A549 (cell line): ENCODE measurements around the gene KIAA1671. TPM values are rescaled to one million over a fixed set of nuclear protein-coding genes. Genes with fewer than 3 reads are reported as not detected.

Source experiments
- ATAC-seq, 2 experiments: fragments of 200-7000 bp in 1 of 2; fragments of >200 bp in 1 of 2; cut with Nextera tagmentation in 1 of 2; cut with Tn5 transposase in 1 of 2; 3 replicates each; pipeline versions ENCODE4 v1.8.0 to v1.9.1; 2018 to 2020; ENCODE audit warnings: mild to moderate bottlenecking in 1 of 2, moderate library complexity in 1 of 2
- CTCF ChIA-PET: fragments of 300-600 bp; sonication (Branson Sonifier 250); formaldehyde crosslinking; extraction: SDS; loops from one replicate; lab custom pipeline; 2021; ENCODE audit warnings: antibody characterized with exemption, inconsistent platforms; lab: Yijun Ruan, JAX
- POLR2A ChIA-PET: fragments of 350-600 bp; formaldehyde crosslinking; extraction: SDS; loops from one replicate; lab custom pipeline; 2021; ENCODE audit warnings: antibody characterized with exemption, inconsistent platforms; lab: Yijun Ruan, JAX
- DNase-seq, 2 experiments: peaks; one replicate each; pipeline versions ENCODE4 v3.0.0 to v3.0.0-alpha.2; 2011 to 2016; ENCODE audit warnings: low read depth in 1 of 2, low spot score in 1 of 2
- FAIRE-seq: peaks from 2 replicates; lab custom pipeline; 2011; peaks lifted over from hg19 to GRCh38; lab: Jason Lieb, UNC
- H3K27ac ChIP-seq, 2 experiments: fragments of >200 bp; sonication (Bioruptor Twin); formaldehyde crosslinking; 3 replicates each; pipeline ENCODE4 v1.5.1; 2016 to 2017
- H3K4me1 ChIP-seq: fragments of >200 bp; sonication (Bioruptor Twin); formaldehyde crosslinking; 3 replicates; pipeline ENCODE4 v1.6.1; 2016
- H3K4me2 ChIP-seq: fragments of >200 bp; sonication (Bioruptor Twin); formaldehyde crosslinking; 3 replicates; pipeline ENCODE4 v1.6.1; 2016
- H3K4me3 ChIP-seq: fragments of >200 bp; sonication (Bioruptor Twin); formaldehyde crosslinking; 3 replicates; pipeline ENCODE4 v1.5.1; 2016
- H3K9me3 ChIP-seq: fragments of >200 bp; sonication (Bioruptor Twin); formaldehyde crosslinking; 3 replicates; pipeline ENCODE4 v1.6.1; 2016
- BHLHE40 ChIP-seq: IDR thresholded peaks from 2 replicates; pipeline ENCODE4 v1.6.1; 2012; ENCODE audit warnings: low read depth, low read length, inconsistent platforms
- CBX2 ChIP-seq: fragments of 200-600 bp; sonication (generic); IDR thresholded peaks from 2 replicates; pipeline ENCODE4 v1.6.1; 2016; ENCODE audit warnings: low read depth, mild to moderate bottlenecking, borderline replicate concordance
- CBX8 ChIP-seq: fragments of 200-600 bp; sonication (generic); IDR thresholded peaks from 2 replicates; pipeline ENCODE4 v1.6.1; 2016
- ESRRA ChIP-seq: fragments of 150-350 bp; IDR thresholded peaks from 2 replicates; pipeline ENCODE4 v1.6.1; 2014; ENCODE audit warnings: mild to moderate bottlenecking, low read length, borderline replicate concordance
- FOSB ChIP-seq: fragments of 250-450 bp; sonication (Bioruptor Pico); IDR thresholded peaks from 2 replicates; pipeline ENCODE4 v1.5.0; 2020; ENCODE audit warnings: mild to moderate bottlenecking, moderate library complexity
- FOXS1 ChIP-seq: fragments of 250-450 bp; sonication (Bioruptor Pico); IDR thresholded peaks from 2 replicates; pipeline ENCODE4 v1.5.0; 2020; ENCODE audit warnings: mild to moderate bottlenecking, moderate library complexity
- GATA3 ChIP-seq: IDR thresholded peaks from 2 replicates; pipeline ENCODE4 v1.6.1; 2012; ENCODE audit warnings: borderline replicate concordance
- HEYL ChIP-seq: fragments of 250-450 bp; sonication (Bioruptor Pico); IDR thresholded peaks from 2 replicates; pipeline ENCODE4 v1.8.0; 2021; ENCODE audit warnings: mild to moderate bottlenecking, moderate library complexity
- HOXA7 ChIP-seq: fragments of 250-450 bp; sonication (Bioruptor Pico); IDR thresholded peaks from 2 replicates; pipeline ENCODE4 v1.5.0; 2020; ENCODE audit warnings: mild to moderate bottlenecking, moderate library complexity
- HOXB13 ChIP-seq: fragments of 250-450 bp; sonication (Bioruptor Pico); IDR thresholded peaks from 2 replicates; pipeline ENCODE4 v1.5.0; 2020; ENCODE audit warnings: low read depth, mild to moderate bottlenecking, moderate library complexity
- JUN ChIP-seq, 2 experiments: fragments of >200 bp; sonication (Bioruptor Twin); formaldehyde crosslinking; IDR thresholded peaks; 2 replicates in 1 of 2; 3 replicates in 1 of 2; pipeline ENCODE4 v1.6.1; 2016 to 2017
- JUNB ChIP-seq: fragments of >200 bp; sonication (Bioruptor Twin); formaldehyde crosslinking; IDR thresholded peaks from 2 replicates; pipeline ENCODE4 v1.6.1; 2016
- KDM5A ChIP-seq: fragments of 200-600 bp; sonication (generic); IDR thresholded peaks from 2 replicates; pipeline ENCODE4 v1.6.1; 2016; ENCODE audit warnings: antibody characterized with exemption, mild to moderate bottlenecking
- MYC ChIP-seq: IDR thresholded peaks from 2 replicates; pipeline ENCODE4 v1.6.1; 2012; ENCODE audit warnings: mild to moderate bottlenecking, inconsistent platforms, low read length, improper control_type of control experiment, borderline replicate concordance
- NPAS2 ChIP-seq: fragments of 250-450 bp; sonication (Bioruptor Pico); IDR thresholded peaks from 2 replicates; pipeline ENCODE4 v1.8.0; 2022; ENCODE audit warnings: mild to moderate bottlenecking, moderate library complexity, borderline replicate concordance
- PHF8 ChIP-seq: fragments of 200-600 bp; sonication (generic); IDR thresholded peaks from 2 replicates; pipeline ENCODE4 v1.6.1; 2016; ENCODE audit warnings: low read depth, mild to moderate bottlenecking, antibody characterized with exemption, moderate library complexity, borderline replicate concordance
- POLR2A ChIP-seq: IDR thresholded peaks from 2 replicates; pipeline ENCODE4 v1.6.1; 2012; ENCODE audit warnings: mild to moderate bottlenecking, low read length
- POLR2AphosphoS2 ChIP-seq: conservative IDR thresholded peaks from 2 replicates; pipeline ENCODE4 v1.6.1; 2012; ENCODE audit warnings: low read length, improper control_type of control experiment, inconsistent platforms
- RARB ChIP-seq: fragments of 250-450 bp; sonication (Bioruptor Pico); IDR thresholded peaks from 2 replicates; pipeline ENCODE4 v1.8.0; 2021; ENCODE audit warnings: mild to moderate bottlenecking, moderate library complexity
- RCOR1 ChIP-seq: fragments of 150-350 bp; IDR thresholded peaks from 2 replicates; pipeline ENCODE4 v1.6.1; 2014; ENCODE audit warnings: antibody characterized with exemption, low read length, low read depth
- SMC3 ChIP-seq: fragments of >200 bp; sonication (Bioruptor Twin); formaldehyde crosslinking; IDR thresholded peaks from 3 replicates; pipeline ENCODE4 v1.6.1; 2018; ENCODE audit warnings: inconsistent platforms
- ZC3H11A ChIP-seq: fragments of 450-650 bp; IDR thresholded peaks from 2 replicates; pipeline ENCODE4 v1.6.1; 2014; ENCODE audit warnings: antibody characterized with exemption, mild to moderate bottlenecking
- ZNF302 ChIP-seq: fragments of 250-450 bp; sonication (Bioruptor Pico); IDR thresholded peaks from 2 replicates; pipeline ENCODE4 v1.9.0; 2021; ENCODE audit warnings: inconsistent platforms, mild to moderate bottlenecking, moderate library complexity
- WGBS: methylation state at CpG from one replicate; pipeline ENCODE4 v1.1.6; 2017; ENCODE audit errors: missing lambda C conversion rate; 5-methylcytosine and 5-hydroxymethylcytosine counted together
- polyA plus RNA-seq, 4 experiments: library from polyadenylated mRNA; depleted of rRNA in 3 of 4; stranded (reverse); fragments of >200 nt; fragmentation: RNase III in 1 of 4; extraction: RNeasy Plus Mini Kit Qiagen cat#74134 plus additional on column Dnase treatment in 1 of 4; gene quantifications; 2 replicates in 3 of 4; 3 replicates in 1 of 4; pipeline ENCODE4 v1.2.3, GENCODE V29; 2011 to 2017
- TF ChIP-seq, protein P1 (sequence below): fragments of 200-600 bp; sonication (generic); IDR thresholded peaks from 2 replicates; pipeline ENCODE4 v1.6.1; 2016; ENCODE audit warnings: antibody characterized with exemption, mild to moderate bottlenecking, moderate library complexity
- TF ChIP-seq, protein P2 (sequence below): IDR thresholded peaks from 2 replicates; pipeline ENCODE4 v1.6.1; 2012; ENCODE audit warnings: low read depth, borderline replicate concordance
- TF ChIP-seq, protein P3 (sequence below): fragments of 250-450 bp; sonication (Bioruptor Pico); IDR thresholded peaks from 2 replicates; pipeline ENCODE4 v1.5.0; 2020; ENCODE audit warnings: low read depth, mild to moderate bottlenecking, moderate library complexity
- TF ChIP-seq, protein P4 (sequence below): fragments of 250-450 bp; sonication (Bioruptor Pico); IDR thresholded peaks from 2 replicates; pipeline ENCODE4 v1.5.0; 2021; ENCODE audit warnings: mild to moderate bottlenecking, moderate library complexity, borderline replicate concordance

Gene KIAA1671
- polyA plus RNA-seq, 2 of the 4 experiments (the other 2 are of a cell fraction), result 5.3 to 7.9 TPM

DNA sequence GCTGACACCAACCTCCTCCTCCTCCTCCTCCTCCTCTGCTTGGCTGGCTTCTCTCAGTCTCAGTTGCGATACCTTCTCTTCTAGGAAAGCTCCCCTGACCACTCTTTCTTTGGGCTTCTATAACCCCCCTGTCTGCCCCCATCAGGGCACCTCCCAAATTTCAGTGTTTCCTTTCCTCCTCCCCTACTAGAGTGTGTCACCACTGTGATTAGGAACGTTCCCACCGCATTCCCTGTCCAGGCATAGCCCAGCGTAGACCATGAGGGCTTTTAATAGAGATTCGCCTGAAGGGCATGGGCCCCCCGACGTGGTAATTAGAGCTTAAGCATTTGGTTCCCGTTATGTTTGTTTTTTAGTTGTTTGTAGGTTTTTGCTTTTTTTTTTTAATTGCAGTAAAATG lies 65.5 kb downstream of the KIAA1671 start:
- no peak overlapping the region for H3K4me3 ChIP-seq
- DNase-seq, result no peak
- 0 out of 3 replicates have a peak, but pooled peaks cover 4% of the 10 kb centered on the region for H3K4me1 ChIP-seq
- no peak overlapping the region for H3K4me2 ChIP-seq
- CTCF ChIA-PET, result interaction anchor here (0.6 to 1.0 kb wide), 2 partner anchors 31 to 36 kb away, joined by 3 read pairs; no protein-coding TSS in a partner anchor
- H3K27ac ChIP-seq, result no peak overlapping the region
- no peaks in the 10 kb centered on the region for H3K9me3 ChIP-seq
- WGBS, result 92% methylated on average over 8 of the region's 8 CpGs
- TF ChIP-seq ZC3H11A (no peak), RARB (CRISPR knock-in tag) (no peak), FOSB (CRISPR knock-in tag) (no peak), CBX8 (no peak), HEYL (CRISPR knock-in tag) (no peak), GATA3 (no peak), CBX2 (no peak), KDM5A (no peak), FOXS1 (CRISPR knock-in tag) (no peak), MYC (no peak)
- TF ChIP-seq, protein P1, sequence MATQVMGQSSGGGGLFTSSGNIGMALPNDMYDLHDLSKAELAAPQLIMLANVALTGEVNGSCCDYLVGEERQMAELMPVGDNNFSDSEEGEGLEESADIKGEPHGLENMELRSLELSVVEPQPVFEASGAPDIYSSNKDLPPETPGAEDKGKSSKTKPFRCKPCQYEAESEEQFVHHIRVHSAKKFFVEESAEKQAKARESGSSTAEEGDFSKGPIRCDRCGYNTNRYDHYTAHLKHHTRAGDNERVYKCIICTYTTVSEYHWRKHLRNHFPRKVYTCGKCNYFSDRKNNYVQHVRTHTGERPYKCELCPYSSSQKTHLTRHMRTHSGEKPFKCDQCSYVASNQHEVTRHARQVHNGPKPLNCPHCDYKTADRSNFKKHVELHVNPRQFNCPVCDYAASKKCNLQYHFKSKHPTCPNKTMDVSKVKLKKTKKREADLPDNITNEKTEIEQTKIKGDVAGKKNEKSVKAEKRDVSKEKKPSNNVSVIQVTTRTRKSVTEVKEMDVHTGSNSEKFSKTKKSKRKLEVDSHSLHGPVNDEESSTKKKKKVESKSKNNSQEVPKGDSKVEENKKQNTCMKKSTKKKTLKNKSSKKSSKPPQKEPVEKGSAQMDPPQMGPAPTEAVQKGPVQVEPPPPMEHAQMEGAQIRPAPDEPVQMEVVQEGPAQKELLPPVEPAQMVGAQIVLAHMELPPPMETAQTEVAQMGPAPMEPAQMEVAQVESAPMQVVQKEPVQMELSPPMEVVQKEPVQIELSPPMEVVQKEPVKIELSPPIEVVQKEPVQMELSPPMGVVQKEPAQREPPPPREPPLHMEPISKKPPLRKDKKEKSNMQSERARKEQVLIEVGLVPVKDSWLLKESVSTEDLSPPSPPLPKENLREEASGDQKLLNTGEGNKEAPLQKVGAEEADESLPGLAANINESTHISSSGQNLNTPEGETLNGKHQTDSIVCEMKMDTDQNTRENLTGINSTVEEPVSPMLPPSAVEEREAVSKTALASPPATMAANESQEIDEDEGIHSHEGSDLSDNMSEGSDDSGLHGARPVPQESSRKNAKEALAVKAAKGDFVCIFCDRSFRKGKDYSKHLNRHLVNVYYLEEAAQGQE, result no peak
- TF ChIP-seq, protein P2, sequence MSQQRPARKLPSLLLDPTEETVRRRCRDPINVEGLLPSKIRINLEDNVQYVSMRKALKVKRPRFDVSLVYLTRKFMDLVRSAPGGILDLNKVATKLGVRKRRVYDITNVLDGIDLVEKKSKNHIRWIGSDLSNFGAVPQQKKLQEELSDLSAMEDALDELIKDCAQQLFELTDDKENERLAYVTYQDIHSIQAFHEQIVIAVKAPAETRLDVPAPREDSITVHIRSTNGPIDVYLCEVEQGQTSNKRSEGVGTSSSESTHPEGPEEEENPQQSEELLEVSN, result no peak
- TF ChIP-seq, all 56 proteins: peak for 0
- FAIRE-seq, result no peak
- ATAC-seq, result no peak
- POLR2A ChIA-PET, result no interaction called here

DNA sequence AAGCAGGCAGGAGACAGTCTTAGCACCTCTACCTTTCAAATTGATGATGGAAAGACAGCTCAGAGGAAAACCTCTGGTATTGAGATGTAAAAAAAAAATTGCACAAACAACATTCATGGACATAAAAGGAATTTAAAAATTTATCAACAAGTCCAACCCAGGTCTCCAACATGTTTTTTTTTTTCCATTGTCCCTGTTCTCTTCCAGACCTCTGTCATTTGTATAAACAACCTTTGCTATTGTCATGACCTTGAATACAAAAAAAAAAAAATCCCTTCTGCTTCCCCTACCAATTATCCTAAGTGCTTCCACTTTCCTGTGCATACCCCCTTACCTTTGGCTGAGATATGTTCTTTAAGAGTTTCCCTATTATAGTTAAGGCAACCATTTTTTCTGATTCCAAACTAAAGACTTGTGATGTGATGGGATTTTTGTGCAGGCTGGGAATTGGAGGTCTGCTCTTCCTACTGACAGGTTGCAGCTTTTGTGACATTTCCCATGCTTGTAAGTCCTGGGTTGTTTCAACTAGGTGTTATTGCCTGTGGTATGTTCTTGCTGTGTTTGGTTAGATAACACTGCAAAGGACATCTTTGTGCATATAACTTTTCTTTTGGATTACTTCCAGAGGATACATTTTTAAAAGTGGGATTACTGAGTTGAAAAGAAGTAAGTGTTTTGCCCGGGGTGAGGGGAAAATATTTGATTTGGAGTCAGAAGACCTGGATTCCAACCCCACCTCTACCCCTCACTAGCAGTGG lies 67.1 kb downstream of the KIAA1671 start:
- no peak for ATAC-seq

More for the DNA sequence above, 67.1 kb downstream of the KIAA1671 start:
- Histone ChIP-seq H3K4me3 (no peak overlapping the region), H3K4me1 (no peaks in the 10 kb centered on the region), H3K9me3 (no peaks in the 10 kb centered on the region), H3K4me2 (no peak overlapping the region)
- FAIRE-seq, result no peak
- CTCF ChIA-PET, result interaction anchor here (2.0 kb wide), 1 partner anchor 81 kb away, joined by 7 read pairs; no protein-coding TSS in a partner anchor
- TF ChIP-seq RARB (CRISPR knock-in tag), result no peak
- TF ChIP-seq FOXS1 (CRISPR knock-in tag), result no peak
- no peak for TF ChIP-seq NPAS2
- TF ChIP-seq, protein P3, sequence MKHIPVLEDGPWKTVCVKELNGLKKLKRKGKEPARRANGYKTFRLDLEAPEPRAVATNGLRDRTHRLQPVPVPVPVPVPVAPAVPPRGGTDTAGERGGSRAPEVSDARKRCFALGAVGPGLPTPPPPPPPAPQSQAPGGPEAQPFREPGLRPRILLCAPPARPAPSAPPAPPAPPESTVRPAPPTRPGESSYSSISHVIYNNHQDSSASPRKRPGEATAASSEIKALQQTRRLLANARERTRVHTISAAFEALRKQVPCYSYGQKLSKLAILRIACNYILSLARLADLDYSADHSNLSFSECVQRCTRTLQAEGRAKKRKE (CRISPR knock-in tag), result no peak
- no peak for TF ChIP-seq JUNB
- TF ChIP-seq POLR2AphosphoS2, result no peak
- TF ChIP-seq ZNF302 (CRISPR knock-in tag), result no peak
- no peak for TF ChIP-seq POLR2A
- no peak for TF ChIP-seq PHF8
- TF ChIP-seq RCOR1, result no peak
- TF ChIP-seq CBX2, result no peak
- no peak for TF ChIP-seq HOXA7 (CRISPR knock-in tag)
- no peak for TF ChIP-seq SMC3
- TF ChIP-seq, protein P4, sequence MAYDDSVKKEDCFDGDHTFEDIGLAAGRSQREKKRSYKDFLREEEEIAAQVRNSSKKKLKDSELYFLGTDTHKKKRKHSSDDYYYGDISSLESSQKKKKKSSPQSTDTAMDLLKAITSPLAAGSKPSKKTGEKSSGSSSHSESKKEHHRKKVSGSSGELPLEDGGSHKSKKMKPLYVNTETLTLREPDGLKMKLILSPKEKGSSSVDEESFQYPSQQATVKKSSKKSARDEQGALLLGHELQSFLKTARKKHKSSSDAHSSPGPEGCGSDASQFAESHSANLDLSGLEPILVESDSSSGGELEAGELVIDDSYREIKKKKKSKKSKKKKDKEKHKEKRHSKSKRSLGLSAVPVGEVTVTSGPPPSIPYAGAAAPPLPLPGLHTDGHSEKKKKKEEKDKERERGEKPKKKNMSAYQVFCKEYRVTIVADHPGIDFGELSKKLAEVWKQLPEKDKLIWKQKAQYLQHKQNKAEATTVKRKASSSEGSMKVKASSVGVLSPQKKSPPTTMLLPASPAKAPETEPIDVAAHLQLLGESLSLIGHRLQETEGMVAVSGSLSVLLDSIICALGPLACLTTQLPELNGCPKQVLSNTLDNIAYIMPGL (CRISPR knock-in tag), result no peak
- TF ChIP-seq ESRRA, result no peak
- no peak for TF ChIP-seq BHLHE40
- TF ChIP-seq FOSB (CRISPR knock-in tag), result no peak
- TF ChIP-seq JUN (IDR thresholded peaks at IDR 0.05), result no peak
- no peak for TF ChIP-seq HOXB13 (CRISPR knock-in tag)
- TF ChIP-seq GATA3, result no peak
- TF ChIP-seq, all 56 proteins: peak for 0
- WGBS, result 83% methylated on average over 1 of the region's 1 CpG
- POLR2A ChIA-PET, result no interaction called here
- DNase-seq, result no peak
- H3K27ac ChIP-seq, result no peak overlapping the region
